ENCODE data around the gene UQCC5. TPM values are rescaled to one million over a fixed set of nuclear protein-coding genes. Genes with fewer than 3 reads are reported as not detected.

Gene UQCC5
- total RNA-seq, 1 experiment from 2014 or later: 45.8 TPM

DNA sequence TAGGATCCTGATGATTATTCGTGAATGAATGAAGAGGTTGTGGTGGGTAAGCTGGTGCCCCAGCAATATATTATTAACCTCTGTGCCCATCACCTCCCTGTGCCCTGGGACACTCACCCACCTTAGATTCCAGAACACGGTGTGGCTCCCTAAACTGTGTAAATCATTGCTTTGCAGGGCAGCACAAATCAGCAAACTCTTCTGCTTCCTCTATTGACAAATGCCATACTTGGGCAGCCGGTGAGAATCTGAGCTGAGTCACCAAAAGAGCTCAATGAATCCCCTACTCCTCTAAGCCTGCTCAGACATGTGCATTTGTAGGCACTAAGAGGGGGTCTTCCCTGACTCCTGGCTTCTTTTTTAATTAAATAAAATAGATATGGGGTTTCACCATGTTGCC, 15.7 kb downstream of the UQCC5 start:
- Histone ChIP-seq H2AK5ac (ENCODE audit: insufficient read length, low read length) (no peak overlapping the region), H3K18ac (ENCODE audit: insufficient read length, low read depth, low read length) (no peak overlapping the region), H3K27me3 (ENCODE audit: insufficient read depth, low read length) (no peaks in the 10 kb centered on the region), H3K4me2 (ENCODE audit: insufficient read depth, insufficient read length, low read length) (no peak overlapping the region), H2BK20ac (ENCODE audit: low read depth, low read length, poor library complexity, severe bottlenecking) (no peak overlapping the region), H3K23ac (ENCODE audit: insufficient read length, low read depth, low read length) (no peak overlapping the region), H4K20me1 (ENCODE audit: control insufficient read depth, insufficient read depth, insufficient read length) (no peaks in the 10 kb centered on the region), H2BK5ac (ENCODE audit: insufficient read length, low read length) (no peak overlapping the region), H3K79me1 (ENCODE audit: insufficient read depth, low read depth, low read length, poor library complexity, severe bottlenecking) (no peaks in the 10 kb centered on the region), H4K8ac (replicated peaks; ENCODE audit: insufficient read length, low read depth, low read length) (no peak overlapping the region), H3K9me3 (ENCODE audit: control insufficient read depth, low read depth, low read length) (no peaks in the 10 kb centered on the region), H3K27ac (ENCODE audit: insufficient read length, low read depth, low read length) (no peak overlapping the region), H3K56ac (ENCODE audit: insufficient read length, low read depth, low read length) (no peak overlapping the region), H2AFZ (ENCODE audit: low read length) (no peak overlapping the region), H2BK12ac (ENCODE audit: insufficient read length, low read depth, low read length) (no peak overlapping the region), H3K4ac (ENCODE audit: low read depth, low read length) (no peak overlapping the region), H3T11ph (ENCODE audit: low read length) (no peak overlapping the region), H2BK120ac (ENCODE audit: low read depth, low read length, poor library complexity, severe bottlenecking) (no peak overlapping the region), H3K4me1 (ENCODE audit: insufficient read depth, low read length) (peaks cover 3% of the 10 kb centered on the region; the same call in 1 of the 2 replicates), H3K79me2 (ENCODE audit: insufficient read depth, low read length) (no peaks in the 10 kb centered on the region), H2BK15ac (ENCODE audit: low read depth, low read length) (no peak overlapping the region), H3K14ac (ENCODE audit: insufficient read depth, low read length) (no peak overlapping the region), H3K23me2 (ENCODE audit: insufficient read length, low read depth, low read length, poor library complexity, severe bottlenecking) (no peaks in the 10 kb centered on the region), H4K5ac (ENCODE audit: insufficient read length, low read depth, low read length) (no peak overlapping the region), H3K9ac (ENCODE audit: extremely low read depth, insufficient read length, low read length) (no peak overlapping the region), H4K91ac (ENCODE audit: insufficient read length, low read depth, low read length) (no peak overlapping the region)
- Mint-ChIP-seq H3K27ac (peak overlapping the region in 2 of 3 experiments; percentile 50 to 77; a peak in 2 of 7 replicates), H3K4me3 (no peak overlapping the region), H3K4me1 (peaks cover 7 to 9% of the 10 kb centered on the region in 2 experiments; a peak in 2 of 4 replicates), H3K27me3 (ENCODE audit: low read depth) (no peaks in the 10 kb centered on the region), H3K9me3 (no peaks in the 10 kb centered on the region), H3K36me3 (ENCODE audit: insufficient read depth in 1 of 3, low read depth in 3 of 3) (peaks cover 9 to 52% (median 25%) of the 10 kb centered on the region in 3 experiments; a peak in 6 of 7 replicates)
- no CpG with 5 or more reads among the region's 3 CpGs for WGBS (ENCODE audit: extremely low coverage, insufficient read length, low lambda C conversion rate)
- TF ChIP-seq, protein P1, sequence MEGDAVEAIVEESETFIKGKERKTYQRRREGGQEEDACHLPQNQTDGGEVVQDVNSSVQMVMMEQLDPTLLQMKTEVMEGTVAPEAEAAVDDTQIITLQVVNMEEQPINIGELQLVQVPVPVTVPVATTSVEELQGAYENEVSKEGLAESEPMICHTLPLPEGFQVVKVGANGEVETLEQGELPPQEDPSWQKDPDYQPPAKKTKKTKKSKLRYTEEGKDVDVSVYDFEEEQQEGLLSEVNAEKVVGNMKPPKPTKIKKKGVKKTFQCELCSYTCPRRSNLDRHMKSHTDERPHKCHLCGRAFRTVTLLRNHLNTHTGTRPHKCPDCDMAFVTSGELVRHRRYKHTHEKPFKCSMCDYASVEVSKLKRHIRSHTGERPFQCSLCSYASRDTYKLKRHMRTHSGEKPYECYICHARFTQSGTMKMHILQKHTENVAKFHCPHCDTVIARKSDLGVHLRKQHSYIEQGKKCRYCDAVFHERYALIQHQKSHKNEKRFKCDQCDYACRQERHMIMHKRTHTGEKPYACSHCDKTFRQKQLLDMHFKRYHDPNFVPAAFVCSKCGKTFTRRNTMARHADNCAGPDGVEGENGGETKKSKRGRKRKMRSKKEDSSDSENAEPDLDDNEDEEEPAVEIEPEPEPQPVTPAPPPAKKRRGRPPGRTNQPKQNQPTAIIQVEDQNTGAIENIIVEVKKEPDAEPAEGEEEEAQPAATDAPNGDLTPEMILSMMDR (conservative IDR thresholded peaks at IDR 0.05): no peak
- DNase-seq: no peak

Measured in H9 (cell line).